Forelimb muscle (tissue), 1 donor: ENCODE measurements around the gene MSH3. TPM values are rescaled to one million over a fixed set of nuclear protein-coding genes. Genes with fewer than 3 reads are reported as not detected.
"Not testable (repeated sequence)": the region's sequence is repeated elsewhere in the genome, so short reads cannot be mapped to it uniquely, and the experiment has no call there.

Source experiments
- DNase-seq: peaks from one replicate; pipeline ENCODE4 v3.0.0-alpha.2; 2013; ENCODE audit warnings: low read depth
- polyA plus RNA-seq: library from polyadenylated mRNA; unstranded; fragments of 120-200 nt; gene quantifications from one replicate; pipeline ENCODE4 v1.2.1, GENCODE V29; 2013; ENCODE audit not compliant: insufficient read length

Gene MSH3
- polyA plus RNA-seq, 1 donor: 12.6 TPM

- DNase-seq: not testable (repeated sequence)
These were observed 248.2 kb downstream of the MSH3 start for GRCh38 chr5:80902624-80903023.

GRCh38 chr5:80904533-80905187 is 250.2 kb downstream of the MSH3 start:
- DNase-seq: no peak

- no peak for DNase-seq
These were observed 251.0 kb downstream of the MSH3 start for GRCh38 chr5:80905405-80905804.

GRCh38 chr5:80912479-80912878 is 258.0 kb downstream of the MSH3 start:
- no peak for DNase-seq

- no peak for DNase-seq
These were observed 261.3 kb downstream of the MSH3 start for GRCh38 chr5:80915716-80916115.

- DNase-seq: peak; percentile 8
These were observed 262.2 kb downstream of the MSH3 start for GRCh38 chr5:80916676-80917075.

- DNase-seq: no peak
These were observed 263.2 kb downstream of the MSH3 start for GRCh38 chr5:80917631-80918030.

GRCh38 chr5:80919678-80920196 is 265.3 kb downstream of the MSH3 start:
- DNase-seq: no peak

- no peak for DNase-seq
These were observed 265.9 kb downstream of the MSH3 start for GRCh38 chr5:80920333-80920732.

GRCh38 chr5:80921026-80921425 is 266.6 kb downstream of the MSH3 start:
- no peak for DNase-seq

- DNase-seq: no peak
These were observed 271.5 kb downstream of the MSH3 start for GRCh38 chr5:80925931-80926330.

Other genes with a start within 250 kb of the MSH3 start
- gene ZFYVE16, start 246.6 kb upstream of the MSH3 start, polyA plus RNA-seq: 75.3 TPM
- gene FAM151B, start 166.6 kb upstream of the MSH3 start, polyA plus RNA-seq: 3.8 TPM
- 0.16 TPM for gene ANKRD34B, start 84.4 kb upstream of the MSH3 start, polyA plus RNA-seq
- gene DHFR, start 331 bp downstream of the MSH3 start, polyA plus RNA-seq: 26.7 TPM